GM12801 (cell line): ENCODE results near the gene PXDC1.

ENCODE experiments used
- CTCF ChIP-seq: IDR thresholded peaks from one replicate; pipeline ENCODE4 v1.5.1; 2011; ENCODE audit warnings: control low read depth; ENCODE audit not compliant: insufficient read length; ENCODE audit errors: extremely low read depth

The PXDC1 gene

DNA sequence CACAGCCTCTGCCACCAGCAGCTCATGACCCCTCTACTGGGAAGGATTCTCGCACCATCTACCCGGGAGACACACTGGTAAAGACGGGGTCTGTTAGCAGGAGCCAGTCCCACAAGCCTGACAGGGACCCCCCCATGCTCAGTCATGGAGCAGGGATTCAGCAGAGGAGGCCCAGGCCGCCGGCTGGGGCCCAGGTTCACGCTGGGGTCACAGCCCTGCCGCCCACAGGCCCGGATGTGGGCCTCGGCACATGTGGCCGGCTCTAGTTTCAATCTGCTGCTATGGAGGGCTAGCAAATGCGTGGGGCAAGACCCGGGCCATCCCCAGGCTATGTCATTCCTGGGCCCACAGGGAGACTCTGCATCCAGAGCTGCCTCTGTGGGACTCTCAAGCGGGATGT is 25.1 kb downstream of the PXDC1 start:
- no peak for TF ChIP-seq CTCF

GRCh38 chr6:3725145-3726047 is 26.1 kb downstream of the PXDC1 start:
- no peak for TF ChIP-seq CTCF

- TF ChIP-seq CTCF, result no peak
Measured at GRCh38 chr6:3724451-3725144, 26.9 kb downstream of the PXDC1 start.

DNA sequence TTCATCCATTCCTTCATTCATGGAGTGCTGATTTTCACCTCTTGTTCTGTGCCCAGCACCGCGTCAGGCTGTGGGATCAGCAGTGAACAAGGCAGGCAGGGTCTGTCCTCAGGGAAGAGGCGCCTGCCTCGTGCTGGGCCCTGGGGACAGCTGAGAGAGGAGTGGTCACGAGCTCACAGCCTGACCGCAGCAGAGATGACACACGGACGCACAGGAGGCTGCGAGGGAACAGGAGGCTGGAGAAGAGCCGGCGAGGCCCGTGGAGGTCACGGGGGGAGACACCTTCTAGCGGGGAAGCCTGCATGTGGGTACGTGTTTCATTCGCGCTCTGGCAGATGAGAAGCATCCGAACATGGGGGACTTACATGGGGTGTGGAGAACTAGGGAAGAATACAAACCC is 27.5 kb downstream of the PXDC1 start:
- no peak for TF ChIP-seq CTCF

DNA sequence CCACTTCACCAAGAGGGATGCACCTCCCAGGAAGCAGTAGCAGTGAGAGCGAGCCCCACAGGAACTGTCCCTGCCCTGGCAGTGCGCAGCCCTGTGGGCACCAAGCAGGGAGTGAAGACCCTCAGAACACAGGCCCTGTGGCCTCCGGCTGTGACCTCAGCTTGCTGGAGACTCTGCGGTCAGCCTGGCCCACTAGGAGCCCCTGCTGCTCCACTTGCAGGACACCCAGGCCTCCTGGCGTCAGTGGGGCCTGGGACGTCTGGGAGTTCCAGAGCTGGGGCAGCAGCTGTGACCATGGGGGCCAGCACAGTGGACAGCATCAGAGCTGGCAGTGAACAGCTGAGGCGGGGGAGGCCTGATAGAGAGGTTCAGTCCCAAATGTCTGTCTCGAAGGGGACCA is 28.3 kb downstream of the PXDC1 start:
- TF ChIP-seq CTCF, result no peak

DNA sequence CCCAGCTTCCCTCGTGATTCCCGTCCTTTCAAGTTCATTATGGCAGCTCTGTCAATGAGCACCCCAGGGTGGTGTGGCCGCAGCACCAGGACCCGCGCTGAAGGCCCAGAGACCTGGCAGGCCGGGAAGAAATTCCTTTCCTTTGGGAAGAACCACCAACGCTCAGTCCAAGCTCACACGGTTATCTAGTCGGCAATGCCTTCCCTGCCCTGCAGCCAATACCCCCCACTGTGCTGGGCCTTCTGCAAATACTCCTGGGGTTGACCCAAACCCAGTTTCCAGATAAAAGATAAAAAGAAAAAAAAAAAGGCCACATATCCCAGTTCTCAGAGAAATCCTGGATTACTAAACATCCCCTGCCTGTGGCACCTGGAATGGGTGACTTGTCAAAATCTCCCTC is 28.7 kb downstream of the PXDC1 start:
- no peak for TF ChIP-seq CTCF

- TF ChIP-seq CTCF, result no peak
Measured at GRCh38 chr6:3721810-3722621, 29.5 kb downstream of the PXDC1 start.
